GM12801 (cell line): ENCODE measurements around the gene NFATC1.

Experiments used
- TF ChIP-seq, protein P1 (sequence below): IDR thresholded peaks from one replicate; pipeline ENCODE4 v1.5.1; 2011; ENCODE audit warnings: control low read depth; ENCODE audit not compliant: insufficient read length; ENCODE audit errors: extremely low read depth

Gene NFATC1

DNA sequence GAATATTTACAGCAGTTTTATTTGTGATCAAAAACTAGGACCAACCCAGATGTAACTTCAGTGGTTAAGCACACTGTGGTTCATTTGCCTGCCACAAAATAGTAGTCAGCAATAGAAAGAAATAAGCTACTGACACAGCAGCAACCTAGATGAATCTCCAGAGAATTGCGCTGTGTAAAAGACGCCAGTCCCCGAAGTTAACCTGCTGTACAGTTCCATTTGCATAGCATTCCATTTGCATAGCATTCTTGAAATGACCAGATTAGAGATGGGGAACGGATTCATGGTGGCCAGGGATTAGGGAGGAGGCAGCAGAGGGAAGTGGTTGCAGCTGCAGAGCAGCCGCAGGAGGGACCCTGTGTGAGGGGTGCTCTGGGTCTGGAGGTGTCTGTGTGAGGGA lies 39.3 kb upstream of the NFATC1 start:
- TF ChIP-seq, protein P1, sequence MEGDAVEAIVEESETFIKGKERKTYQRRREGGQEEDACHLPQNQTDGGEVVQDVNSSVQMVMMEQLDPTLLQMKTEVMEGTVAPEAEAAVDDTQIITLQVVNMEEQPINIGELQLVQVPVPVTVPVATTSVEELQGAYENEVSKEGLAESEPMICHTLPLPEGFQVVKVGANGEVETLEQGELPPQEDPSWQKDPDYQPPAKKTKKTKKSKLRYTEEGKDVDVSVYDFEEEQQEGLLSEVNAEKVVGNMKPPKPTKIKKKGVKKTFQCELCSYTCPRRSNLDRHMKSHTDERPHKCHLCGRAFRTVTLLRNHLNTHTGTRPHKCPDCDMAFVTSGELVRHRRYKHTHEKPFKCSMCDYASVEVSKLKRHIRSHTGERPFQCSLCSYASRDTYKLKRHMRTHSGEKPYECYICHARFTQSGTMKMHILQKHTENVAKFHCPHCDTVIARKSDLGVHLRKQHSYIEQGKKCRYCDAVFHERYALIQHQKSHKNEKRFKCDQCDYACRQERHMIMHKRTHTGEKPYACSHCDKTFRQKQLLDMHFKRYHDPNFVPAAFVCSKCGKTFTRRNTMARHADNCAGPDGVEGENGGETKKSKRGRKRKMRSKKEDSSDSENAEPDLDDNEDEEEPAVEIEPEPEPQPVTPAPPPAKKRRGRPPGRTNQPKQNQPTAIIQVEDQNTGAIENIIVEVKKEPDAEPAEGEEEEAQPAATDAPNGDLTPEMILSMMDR = no peak

DNA sequence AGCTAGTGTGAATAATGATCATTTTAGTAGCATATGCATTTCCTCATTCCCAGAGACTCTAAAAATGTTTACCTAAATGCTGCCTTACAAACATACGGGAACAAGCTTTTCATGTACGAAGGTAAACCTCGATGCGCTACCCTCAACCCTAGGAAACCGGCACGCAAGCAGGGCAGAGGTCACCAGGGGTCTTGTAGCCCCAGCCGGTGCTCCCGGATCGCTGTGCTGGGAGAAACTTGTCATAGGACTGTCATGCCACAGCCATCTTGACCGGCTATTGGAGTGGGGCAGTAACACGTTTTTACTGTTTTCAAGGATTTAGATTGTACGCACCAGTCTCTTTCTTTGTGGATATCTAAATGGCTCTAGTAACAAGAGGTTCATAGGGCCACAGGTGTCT lies 34.8 kb upstream of the NFATC1 start:
- TF ChIP-seq, protein P1 = no peak

DNA sequence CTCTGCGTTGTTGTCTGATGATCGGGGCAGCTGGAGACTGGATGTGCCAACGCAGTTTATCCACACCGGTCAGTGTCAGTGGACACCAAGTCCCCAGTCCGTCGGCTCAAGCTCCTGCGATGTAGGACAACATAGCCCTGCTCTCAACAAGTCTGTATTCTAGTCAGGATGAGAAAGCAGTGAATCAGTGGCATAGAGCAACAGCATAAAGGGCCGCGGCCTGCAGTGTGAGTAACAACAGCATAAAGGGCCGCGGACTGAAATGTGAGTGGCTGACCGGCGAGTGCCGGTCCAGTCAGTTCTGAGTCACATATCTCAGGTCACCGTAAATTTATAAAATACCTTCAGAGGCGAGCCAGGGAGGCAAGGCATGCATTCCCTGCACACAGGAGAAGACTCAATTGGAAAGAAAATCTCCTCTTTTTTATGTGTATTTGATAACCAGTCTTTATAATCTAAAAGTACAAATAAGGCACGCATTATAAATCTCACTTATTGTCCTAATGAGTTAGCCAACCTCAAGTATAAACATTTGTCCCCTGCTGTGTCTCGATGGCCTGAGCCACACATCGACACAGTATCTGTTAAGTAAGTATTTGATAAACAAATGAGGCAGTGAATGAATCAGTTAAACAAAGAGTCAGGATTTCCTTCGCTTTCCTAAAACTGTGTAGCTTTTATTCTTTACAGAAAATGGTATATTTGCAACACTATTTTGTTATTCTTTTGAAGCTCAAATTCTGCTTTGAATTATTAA lies 33.8 kb upstream of the NFATC1 start:
- TF ChIP-seq, protein P1 = no peak

DNA sequence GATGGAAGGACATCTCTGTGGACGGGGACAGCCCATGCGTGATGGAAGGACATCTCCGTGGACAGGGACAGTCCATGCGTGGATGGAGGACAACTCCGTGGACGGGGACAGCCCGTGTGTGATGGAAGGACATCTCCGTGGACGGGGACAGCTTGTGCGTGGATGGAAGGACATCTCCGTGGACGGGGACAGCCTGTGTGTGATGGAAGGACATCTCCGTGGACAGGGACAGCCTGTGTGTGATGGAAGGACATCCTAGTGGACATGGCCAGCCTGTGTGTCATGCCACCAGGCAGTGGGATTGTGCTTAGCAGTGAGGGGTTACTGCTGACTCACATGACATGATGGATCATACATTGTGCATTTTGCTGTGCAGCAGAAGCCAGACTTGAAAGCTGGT lies 30.0 kb upstream of the NFATC1 start:
- TF ChIP-seq, protein P1 = no peak

DNA sequence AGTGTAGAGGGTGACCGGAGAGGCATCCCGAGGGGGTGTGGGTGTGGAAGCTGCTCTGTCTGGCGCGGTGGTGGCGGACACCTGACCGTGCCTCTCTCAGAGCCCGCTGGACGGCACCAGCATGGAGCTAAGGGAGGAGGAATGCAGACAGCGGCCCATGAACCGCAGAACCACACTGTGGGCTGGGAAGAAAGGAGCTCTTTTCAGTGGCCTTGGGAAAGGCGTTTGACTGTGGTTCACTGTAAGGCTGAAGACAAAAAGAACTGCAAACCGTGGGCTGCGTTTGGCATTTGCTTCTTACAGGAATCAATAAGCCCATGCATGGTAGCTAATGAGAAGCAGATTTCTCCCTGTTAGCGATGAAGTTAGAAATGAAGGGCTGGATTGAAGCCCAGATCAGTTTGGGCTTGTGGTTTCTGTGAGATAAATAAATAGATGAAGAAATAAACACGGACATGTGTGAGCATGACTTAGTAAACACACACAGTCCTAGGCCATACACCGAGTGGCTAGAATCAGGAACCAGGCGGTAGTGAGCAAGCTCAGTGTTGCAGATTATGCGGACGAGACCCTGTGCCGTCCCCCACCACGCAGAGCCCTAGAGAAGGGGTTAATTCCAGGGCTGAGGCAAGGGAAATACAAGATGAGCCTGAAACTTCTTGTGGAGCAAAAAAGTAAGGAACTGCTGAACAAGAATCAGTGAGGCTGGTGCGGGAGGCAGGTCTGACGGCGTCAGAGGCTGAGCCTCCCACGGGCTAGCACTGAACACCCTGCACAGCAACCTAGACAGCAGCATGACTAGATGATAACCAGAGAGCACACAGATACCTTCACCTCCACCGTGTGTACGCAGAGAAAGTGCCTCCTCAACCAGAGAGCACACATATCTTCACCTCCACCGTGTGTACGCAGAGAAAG lies 29.3 kb upstream of the NFATC1 start:
- TF ChIP-seq, protein P1 = no peak

DNA sequence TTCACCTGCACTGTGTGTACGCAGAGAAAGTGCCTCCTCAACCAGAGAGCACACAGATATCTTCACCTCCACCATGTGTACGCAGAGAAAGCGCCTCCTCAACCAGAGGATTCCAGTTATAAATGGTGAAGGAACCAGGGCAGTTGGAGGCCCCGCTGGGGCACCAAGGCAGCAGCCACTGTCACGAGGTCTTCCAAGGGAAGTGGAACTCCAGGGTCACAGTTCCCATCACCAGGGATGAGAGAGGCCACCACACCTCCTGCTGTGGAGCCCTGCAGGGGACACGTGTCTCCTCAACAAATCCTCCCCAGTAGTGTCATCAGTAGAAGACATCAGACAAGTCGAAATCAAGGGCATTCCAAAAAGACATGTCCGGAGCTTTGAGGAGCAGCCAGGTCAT lies 28.2 kb upstream of the NFATC1 start:
- TF ChIP-seq, protein P1 = no peak

DNA sequence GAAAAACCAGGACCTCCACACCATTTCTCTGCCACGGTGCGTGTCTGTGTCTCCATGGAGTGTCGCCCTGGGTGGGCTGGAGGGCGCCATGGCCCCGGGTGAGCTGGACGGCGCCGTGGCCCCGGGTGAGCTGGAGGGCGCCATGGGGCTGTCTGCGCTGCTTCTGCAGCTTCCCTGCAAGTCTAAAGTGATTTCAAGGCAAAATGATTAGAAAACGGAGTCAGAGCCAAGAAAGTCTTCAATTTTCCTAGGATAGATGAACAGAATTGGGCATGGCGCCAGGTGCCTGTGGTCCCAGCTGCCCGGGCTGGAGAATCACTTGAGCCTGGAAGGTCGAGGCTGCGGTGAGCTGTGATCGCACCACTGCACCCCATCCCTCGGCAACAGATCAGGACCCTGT lies 27.7 kb upstream of the NFATC1 start:
- TF ChIP-seq, protein P1 = no peak
